IPS DF 4.7 (cell line): ENCODE data around the gene PTPRK.

Source experiments
- DNase-seq: peaks from one replicate; pipeline ENCODE4 v3.0.0-alpha.2; 2013; ENCODE audit warnings: low spot score; ENCODE audit errors: extremely low read depth

Gene PTPRK

DNA sequence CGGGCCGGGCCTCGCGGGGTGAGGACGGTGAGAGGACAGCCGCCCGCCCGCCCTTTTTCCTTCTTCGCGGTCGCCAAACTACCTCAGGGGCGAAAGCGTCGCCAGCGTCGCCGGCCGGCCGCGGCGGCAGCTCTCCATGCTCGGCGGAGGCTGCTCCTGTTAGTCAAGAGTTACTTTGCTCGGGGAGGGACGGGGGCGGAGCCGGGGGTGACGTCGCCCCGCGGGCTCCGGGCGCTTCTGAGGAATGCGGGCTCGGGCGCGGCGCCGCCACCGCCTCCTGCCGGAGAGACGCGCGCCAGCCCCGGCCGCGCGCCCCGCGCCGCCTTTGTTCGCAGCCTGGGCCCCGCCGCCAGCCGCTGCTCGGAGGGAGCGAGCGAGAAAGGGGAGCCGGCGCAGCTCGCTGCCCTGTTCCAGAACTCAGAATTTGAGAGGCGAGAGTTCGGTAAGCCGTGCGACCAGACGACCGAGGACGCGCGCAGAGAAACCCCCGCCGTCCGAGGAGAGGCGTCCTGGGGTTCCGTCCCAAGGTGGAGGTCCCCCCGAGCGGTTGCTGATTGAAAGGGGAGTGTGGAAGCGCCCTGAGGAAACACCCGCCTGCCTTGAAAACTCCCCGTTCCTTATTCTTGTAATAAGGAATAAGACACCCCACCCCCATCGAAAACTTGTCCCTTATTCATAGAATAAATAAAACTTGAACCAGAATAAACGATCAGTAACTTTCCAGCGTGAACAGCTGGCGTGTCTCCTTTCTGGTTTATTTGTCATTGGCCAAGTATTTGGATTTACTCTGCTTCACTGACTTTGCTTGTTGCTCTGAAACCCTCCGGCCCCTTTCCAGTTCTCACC is at the start of gene PTPRK:
Gene PTPRK, minus strand, starts transcription at position 164 of the 846 bp plus-strand sequence. CDS start 241 bp downstream, outside the sequence.
- no peak for DNase-seq

DNA sequence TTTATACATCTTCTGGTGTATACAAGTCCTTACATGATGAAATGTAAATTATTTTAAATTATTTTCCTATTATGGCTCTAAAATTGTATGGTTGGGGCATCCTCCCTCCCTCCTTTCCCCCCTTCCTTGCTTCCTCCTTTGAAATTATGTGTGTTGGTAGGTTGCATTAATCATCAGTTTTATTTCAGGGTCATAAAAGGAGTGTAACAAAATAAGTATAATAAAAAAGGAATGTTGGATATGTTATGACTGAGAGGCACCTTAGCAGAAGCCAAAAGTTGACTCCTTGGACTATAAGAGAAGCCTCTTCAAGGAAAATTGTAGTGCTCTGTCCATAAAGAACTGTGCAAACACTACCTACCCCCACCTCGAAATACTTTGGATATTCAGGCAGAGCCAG is 46.6 kb upstream of the PTPRK start:
- no peak for DNase-seq

DNA sequence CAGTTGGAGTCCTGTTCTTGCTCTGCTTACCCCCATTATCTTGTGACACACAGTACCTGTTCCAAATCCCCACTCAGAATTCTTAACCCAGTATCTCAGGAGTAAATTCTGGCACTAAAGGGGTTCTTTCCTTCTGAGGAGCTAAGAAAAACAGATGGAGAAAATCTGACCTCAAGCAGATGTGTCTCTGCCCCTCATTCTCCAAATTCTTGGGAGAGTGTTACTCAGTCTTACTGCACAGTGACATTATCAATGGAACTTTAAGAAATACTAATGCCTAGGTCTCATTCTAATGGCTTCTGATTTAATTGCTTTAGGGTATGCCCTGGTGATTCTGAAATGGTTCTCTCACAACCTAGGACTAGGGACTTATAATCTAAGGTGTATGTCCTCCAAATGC is 40.6 kb upstream of the PTPRK start:
- DNase-seq: no peak

DNA sequence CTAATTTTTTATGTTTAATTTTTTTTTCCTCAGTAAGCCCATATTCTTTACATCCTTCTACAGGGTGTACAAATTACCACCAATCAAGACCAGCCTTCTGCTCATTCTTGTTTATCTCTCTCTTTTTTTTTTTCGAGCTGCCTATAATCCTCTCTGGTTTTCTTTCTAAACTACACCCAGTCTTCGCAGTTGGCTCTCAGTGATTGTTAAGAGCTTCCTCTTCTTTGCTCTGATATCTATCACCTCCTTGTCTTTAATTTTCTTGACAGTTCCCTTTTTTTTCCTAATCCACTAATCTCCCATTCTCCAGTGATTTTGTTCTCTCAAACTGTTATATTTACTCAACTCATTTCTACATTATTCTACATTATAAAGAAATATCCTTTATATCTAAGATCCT is 38.5 kb upstream of the PTPRK start:
- DNase-seq: no peak

DNA sequence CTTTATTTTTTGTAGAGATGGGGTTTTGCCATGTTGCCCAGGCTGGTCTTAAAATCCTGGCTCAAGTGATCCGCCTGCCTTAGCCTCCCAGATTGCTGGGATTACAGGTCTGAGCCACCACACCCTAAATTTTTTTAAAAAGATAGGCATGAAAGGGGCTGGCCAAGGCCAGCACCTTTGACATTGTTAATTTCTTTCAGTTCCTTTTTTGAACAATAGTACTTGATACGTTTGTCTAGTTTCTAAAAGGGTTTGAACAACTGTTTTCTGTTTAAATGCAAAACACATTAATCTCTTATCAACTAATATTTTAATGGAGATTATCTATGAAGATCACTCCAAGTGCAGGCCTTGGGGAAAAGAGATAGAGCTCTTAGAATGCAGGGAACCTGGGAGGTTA is 37.6 kb upstream of the PTPRK start:
- no peak for DNase-seq

DNA sequence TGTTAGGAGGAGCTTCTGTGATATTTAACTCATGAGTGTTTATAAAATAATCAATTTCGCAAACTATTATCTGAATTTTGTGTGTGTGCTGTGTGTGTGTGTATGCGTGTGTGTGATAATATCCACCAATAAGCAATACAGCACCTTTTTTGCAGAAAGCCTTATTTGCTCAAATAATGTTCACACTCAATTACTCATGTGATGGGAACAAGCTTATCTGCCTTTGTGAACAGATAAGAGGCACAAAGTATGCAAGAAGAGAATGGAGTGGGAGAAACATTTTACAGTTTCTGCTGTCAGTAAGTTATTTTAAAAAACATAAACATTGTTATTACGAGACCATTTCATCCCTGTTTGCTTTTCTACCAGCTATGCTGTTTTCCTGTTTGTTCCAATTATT is 36.7 kb upstream of the PTPRK start:
- no peak for DNase-seq

DNA sequence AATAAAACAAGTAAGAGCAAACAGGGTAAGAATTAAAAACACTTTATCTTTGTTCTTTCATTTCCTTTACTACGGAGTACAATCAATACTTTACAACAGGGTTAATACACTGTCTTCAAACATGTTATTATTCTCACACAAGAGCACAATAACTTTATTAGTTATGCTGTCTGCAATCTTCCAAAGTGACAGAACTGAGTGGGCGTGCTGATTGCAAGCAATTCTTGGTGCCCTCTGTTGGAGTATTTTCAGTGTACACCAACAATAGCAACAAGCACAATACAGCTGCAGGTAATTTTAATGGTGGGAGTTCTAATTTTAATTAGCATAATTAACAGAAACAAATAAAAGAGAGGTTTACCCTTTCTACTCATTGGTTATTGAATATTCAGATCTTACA is 33.9 kb upstream of the PTPRK start:
- no peak for DNase-seq

DNA sequence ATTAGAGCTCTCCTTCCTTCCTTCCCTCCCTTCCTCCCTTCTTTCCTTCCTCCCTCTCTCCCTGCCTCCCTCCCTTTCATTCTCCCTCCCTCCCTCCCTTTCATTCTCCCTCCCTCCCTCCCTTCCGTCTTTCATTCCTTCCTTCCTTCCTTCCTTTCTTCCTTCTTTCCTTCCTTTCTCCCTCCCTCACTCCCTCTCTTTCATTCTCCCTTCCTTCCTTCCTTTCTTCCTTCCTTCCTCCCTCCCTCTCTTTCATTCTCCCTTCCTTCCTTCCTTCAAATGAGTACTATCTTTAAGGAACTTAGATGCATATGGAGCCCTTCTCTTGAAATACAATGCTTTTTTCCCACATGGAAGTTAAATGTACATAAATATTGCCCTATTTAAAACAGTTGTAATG is 20.9 kb upstream of the PTPRK start:
- DNase-seq: no peak

DNA sequence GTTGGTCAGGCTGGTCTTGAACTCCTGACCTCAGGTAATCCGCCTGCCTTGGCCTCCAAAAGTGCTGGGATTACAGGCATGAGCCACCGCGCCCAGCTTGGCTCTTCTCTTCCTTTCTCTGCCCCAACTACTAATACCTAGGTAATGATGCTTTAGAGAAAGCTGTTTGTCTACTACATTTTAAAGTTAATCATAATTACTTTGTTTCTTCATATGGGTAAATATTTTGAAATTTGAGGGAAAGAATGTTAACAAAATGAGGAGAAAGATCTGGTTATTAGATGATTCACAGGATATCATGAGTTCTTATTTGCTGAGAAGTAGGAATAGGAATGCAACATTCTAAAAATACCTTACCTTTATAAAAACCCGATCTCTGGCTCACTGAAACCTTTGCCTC is 18.4 kb upstream of the PTPRK start:
- no peak for DNase-seq

DNA sequence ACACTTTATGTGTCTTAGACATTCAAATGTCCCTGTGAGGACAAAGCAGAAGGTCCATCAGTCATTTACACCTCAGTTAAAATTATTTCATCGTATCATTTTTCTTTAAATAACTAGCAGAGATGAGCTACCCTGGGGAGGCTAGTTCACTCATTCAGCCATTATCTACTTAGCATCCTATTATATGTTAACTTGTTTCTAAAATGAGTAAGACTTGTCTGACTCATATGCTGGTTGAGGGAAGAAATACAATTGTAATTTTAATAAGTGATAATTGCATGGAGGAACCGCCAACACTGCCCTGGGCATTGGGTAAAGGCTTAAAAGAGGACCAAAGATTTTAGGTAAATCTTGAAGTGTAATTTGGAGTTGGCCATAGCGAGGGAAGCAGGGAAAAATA is 12.4 kb upstream of the PTPRK start:
- DNase-seq: no peak

DNA sequence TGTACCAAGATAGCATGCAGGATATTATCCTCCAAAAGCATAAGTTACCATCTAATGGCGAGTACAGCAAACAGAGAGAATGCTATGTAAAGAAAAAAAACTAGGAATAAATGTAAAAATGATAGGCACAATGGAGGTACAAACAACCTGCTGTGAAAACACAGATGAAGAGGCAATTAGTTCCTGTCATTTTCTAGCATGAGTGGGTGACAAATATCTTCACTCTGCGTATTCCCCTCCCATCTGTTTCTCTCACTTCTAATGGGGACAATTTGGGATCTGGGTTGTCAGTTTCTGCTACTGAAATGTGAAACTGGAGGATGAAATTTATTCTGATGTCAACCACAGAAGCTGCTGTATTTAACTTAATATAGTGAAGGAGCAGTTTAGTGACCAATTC is 11.7 kb upstream of the PTPRK start:
- no peak for DNase-seq

DNA sequence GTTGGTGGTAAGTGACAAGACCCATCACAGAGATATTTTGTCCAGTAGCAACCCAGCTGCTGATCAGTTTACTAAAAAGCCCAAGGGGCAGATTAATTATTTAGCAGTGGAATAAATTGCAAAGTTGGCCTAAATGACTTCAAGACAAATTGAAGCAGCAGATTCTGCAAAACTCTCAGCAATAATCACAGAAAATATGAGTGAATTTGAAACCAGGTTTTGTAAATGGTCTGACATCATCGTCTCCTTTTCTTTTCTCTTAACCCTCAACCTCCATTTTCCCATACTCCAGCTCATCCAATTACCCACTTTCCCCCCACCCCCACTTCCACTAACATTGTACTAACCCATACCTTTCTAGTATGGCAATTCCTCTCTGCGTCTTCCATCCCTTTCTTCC is 11.3 kb upstream of the PTPRK start:
- no peak for DNase-seq

DNA sequence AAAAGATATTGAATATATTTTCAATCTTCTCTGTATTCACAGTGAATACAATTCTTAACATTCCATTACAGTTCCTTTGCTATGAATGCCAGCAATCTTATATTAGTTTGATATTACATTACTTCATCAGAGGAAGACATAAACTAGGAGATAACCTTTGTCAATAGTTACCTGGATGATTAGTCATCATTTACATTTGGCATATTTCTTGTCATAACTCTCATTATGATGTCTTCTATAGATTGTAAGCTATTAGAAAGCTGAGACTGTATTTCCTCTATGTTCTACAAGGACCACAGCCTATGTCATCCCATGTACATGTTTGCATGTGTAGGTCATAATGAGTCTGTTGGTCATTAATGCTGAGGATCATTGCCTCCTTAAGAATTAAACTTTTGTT is 7.8 kb upstream of the PTPRK start:
- no peak for DNase-seq

DNA sequence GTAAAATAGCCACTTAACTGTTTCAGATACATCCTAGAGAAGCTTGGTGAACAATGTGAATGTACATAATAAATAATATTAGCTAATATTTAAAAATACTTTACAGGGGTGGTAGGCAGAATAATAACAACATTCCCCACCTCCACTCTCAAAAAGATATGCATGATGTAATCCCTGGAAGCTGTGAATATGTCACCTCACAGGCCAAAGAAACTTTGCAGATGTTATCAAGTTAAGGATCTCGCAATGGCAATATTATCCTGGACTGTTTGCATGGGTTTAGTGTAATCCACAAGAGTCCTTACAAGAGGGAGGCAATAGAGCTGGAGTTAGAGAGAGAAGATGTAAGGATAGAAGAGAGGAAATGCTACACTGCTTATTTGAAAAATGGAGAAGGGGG is 7.0 kb upstream of the PTPRK start:
- DNase-seq: no peak

DNA sequence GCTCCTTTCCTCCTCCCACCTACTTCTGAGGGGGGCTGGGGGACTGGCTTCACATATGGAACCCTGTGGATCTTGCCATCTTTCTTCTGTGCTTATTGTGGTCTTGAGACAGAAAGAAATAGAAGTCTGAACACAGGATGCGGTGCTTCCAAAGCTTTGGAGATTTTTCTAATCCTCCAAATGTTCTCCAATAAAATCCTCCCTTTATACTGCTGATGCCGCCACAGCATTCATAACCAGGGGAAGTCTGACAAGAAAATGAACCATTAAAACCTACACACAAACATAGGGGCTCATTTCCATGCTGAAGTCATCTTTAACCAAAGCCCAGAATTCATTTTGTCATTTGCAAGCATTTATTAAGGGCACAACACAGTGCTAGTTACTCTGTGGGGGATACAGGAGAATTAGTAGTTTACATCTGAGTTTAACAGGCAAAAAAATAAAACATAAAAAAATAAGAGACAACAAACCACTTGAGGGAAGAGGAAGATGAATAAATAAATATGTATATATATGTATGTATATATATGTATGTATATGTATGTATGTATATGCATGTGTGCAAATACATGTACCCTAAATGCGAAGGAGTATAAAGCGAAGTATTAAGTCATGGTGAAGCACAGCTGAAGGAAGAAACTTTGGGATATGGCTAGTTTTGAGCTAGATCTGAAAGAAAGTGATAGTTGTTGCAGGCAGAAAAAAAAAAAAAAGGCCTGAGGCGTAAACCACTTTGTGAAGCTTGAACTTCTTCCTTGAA is 5.9 kb upstream of the PTPRK start:
- DNase-seq: no peak

DNA sequence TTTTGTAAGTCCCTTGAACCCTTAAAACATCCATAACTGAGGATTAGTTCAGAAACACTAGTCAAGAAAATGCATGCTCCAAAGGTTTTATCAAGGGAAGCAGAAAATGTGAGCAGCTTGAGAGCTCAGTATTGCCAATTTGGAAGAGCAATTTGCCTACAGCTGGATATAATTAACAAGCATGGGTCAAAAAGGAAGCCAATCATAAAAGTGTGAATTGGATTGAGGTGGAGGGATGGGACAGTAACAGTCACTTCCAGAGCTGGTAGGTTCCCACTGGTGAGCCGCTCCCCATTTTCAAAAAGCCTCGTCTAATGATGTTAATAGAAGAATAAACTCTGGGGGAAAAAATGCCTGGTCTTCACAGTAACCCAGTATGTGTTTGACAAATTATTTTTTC is 5.0 kb upstream of the PTPRK start:
- DNase-seq: no peak

DNA sequence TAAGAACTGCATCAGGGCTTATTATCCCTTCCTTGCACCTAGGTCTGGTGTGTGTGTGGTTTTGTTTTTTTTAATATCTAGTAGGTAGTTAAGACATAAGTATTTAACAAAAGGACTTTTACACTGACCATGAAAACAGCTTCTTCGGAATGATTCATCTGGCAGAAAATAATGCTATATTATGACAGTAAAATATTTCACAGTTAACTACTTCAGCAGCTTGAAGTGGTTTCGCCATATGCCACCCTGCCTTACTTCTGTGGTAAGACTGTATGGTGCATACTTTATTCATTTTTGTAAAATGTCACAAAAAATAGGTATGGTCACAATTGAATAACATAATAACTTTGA is 858 bp upstream of the PTPRK start:
- DNase-seq: no peak

DNA sequence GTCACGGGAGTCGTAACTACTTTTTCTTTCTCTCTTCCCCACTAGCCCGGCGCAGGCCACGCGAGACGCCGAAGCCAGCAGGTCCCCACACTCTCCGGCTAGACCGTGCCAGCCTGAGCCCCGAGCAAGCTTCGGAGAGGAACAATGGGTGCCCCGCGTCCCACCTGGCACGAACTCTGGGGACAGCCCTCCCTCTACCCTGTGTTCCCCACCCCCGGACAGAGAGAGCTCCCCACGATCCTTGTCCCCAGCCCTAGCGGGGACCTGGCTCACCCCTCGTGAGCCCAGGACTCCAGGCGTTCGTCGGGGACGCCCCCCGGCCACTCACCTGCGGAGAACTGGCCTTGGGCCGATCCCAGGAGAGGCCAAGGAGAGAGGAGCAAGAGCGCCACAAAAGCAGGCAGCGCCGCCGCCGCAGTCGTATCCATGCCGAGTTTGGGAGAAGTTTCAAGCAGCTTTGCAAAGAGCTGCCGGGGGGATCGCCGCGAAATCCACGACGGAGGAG is 416 bp downstream of the PTPRK start:
- DNase-seq: no peak

DNA sequence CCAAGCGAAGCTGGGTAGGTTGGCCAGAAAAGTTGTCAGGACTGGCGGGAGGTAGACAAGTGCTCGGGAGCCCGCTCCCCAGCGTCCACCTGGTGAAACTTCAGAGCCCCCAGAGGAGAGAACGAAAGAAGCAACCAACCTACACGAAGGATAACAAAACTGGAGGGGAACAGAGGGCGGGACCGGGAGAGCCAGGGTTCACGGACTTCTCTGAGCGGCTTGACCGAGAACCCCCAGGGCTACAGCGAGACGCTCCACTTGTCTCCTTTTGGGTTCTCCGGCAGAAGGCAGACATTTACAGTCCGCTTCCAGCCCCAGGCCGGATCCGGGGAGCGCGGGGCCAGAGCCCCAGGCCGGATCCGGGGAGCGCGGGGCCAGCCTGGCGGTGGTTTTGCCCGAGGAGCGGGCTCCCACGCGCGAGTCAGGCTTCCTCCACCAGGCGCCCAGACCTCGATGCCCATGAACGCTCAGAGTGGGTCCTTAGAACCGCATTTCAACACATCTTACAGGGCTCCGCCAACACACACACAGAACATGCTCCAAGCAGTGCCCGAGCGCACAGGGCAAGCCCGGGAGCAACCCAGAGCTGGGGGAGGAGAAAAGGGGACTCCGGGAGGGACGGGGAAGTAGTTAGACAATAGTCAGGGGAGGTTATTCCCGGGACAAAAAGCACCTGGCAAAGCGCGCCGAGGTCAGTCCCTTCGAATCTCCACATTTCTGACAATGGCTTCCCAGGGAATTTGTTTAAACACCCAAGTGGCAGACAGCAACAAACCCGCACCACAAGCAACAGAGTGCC is 1.1 kb downstream of the PTPRK start:
- DNase-seq: no peak

DNA sequence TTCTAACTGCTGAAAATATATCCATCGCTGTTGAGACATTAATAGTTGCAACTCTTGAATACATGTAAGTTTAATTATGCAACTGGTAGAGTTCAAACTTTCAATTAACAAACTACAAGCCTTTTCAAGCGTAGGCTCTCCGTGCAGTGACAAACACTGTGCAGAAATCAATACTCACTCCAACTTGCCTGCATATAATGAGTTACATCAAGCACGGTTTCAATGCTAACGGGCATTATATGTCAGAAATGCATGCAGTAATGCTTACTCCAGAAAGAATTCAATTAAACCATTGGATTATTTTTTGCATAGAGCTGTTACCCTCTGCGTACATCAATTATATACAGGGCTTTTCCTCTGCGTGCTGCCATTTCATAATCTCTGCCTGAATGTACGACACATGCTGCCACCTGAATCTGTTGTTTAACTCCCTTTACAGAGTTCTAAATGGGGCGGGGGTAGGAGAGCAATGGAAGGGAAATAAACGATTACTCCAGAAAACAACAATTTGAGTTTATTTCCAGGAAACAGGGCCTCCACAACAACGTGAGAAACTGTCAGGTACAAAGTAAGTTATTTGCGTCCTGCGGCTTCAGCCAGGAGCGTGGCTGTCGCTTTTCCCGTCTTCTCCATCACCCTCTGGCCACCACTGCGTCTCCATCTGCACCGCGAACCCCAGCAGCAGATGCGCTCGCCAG is 1.8 kb downstream of the PTPRK start:
- DNase-seq: no peak

DNA sequence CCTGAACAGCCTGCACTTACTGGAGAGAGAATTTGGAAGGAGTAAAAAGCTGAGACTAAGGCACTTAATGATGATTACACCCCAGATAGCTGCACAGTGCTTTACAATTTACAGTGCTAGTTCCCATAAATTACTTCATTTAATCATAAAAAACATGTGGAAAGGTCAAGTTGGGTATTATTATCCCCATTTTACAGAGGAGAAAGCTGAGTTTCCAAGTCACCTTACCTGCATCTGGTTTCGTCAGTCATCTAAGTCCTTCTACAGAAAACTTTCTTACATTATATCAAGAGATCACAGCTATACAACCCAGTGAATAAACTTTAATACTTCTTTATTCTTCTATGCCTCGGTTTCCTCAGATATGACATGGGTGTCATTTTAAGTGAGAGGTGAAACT is 3.3 kb downstream of the PTPRK start:
- no peak for DNase-seq
